Vagina (tissue), 2 donors: ENCODE measurements around the gene NUP93.

Experiments used
- POLR2AphosphoS5 ChIP-seq, 2 donors: sonication (generic); formaldehyde crosslinking; IDR thresholded peaks; one replicate each; pipeline ENCODE4 v1.9.0; 2017; ENCODE audit warnings: antibody characterized with exemption in 2 of 2, mild to moderate bottlenecking in 2 of 2, low read depth in 1 of 2; ENCODE audit not compliant: insufficient read depth in 1 of 2
- TF ChIP-seq, protein P1 (sequence below), 3 experiments: fragments of 450-650 bp in 2 of 3; fragments of 200-600 bp in 1 of 3; sonication (generic) in 1 of 3; IDR thresholded peaks; one replicate each; pipeline ENCODE4 v1.5.1; 2017 to 2019; ENCODE audit warnings: antibody characterized with exemption in 3 of 3, mild to moderate bottlenecking in 2 of 3, moderate library complexity in 2 of 3

DNA sequence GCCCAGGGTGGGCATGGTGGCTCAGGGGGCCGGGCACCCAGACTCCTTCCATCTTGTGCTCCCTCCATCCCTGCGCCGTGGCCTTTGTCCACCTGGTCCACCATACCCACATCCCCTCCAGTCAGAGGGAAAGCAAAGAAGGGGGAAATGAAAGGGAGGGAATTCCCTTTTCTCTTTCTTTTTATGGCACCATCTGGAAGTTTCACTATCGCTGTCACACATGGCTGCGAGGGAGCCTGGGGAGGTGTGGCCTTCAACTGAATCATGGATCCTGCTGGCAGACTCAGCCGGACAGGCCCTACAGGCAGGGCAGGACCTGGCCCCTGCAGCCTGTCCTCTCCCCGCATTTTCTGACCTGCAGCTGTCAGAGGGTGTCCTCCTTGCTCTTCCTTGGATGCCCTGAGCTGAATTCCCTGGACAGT, 141.3 kb downstream of the NUP93 start:
- TF ChIP-seq, protein P1, sequence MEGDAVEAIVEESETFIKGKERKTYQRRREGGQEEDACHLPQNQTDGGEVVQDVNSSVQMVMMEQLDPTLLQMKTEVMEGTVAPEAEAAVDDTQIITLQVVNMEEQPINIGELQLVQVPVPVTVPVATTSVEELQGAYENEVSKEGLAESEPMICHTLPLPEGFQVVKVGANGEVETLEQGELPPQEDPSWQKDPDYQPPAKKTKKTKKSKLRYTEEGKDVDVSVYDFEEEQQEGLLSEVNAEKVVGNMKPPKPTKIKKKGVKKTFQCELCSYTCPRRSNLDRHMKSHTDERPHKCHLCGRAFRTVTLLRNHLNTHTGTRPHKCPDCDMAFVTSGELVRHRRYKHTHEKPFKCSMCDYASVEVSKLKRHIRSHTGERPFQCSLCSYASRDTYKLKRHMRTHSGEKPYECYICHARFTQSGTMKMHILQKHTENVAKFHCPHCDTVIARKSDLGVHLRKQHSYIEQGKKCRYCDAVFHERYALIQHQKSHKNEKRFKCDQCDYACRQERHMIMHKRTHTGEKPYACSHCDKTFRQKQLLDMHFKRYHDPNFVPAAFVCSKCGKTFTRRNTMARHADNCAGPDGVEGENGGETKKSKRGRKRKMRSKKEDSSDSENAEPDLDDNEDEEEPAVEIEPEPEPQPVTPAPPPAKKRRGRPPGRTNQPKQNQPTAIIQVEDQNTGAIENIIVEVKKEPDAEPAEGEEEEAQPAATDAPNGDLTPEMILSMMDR (IDR thresholded peaks at IDR 0.05), result no peak
- TF ChIP-seq POLR2AphosphoS5 (IDR thresholded peaks at IDR 0.05; ENCODE audit: insufficient read depth in 1 of 2, low read depth in 1 of 2), result no peak
